Parathyroid adenoma (tissue), 2 donors: Measurements from ENCODE around the gene PLEK2.
"Not testable (repeated sequence)": the region's sequence is repeated elsewhere in the genome, so short reads cannot be mapped to it uniquely, and the experiment has no call there.

Experiments
- H2AFZ ChIP-seq: fragments of 300-600 bp; sonication (generic); one replicate; pipeline ENCODE4 v1.7.0; 2017; ENCODE audit warnings: antibody characterized with exemption, mild to moderate bottlenecking
- H3K27ac ChIP-seq: fragments of 300-600 bp; sonication (generic); one replicate; pipeline ENCODE4 v1.7.0; 2017
- H3K27me3 ChIP-seq: fragments of 300-600 bp; sonication (generic); one replicate; pipeline ENCODE4 v1.7.0; 2017; ENCODE audit warnings: low read length; ENCODE audit not compliant: control insufficient read depth, insufficient read depth
- H3K36me3 ChIP-seq: fragments of 300-600 bp; sonication (generic); one replicate; pipeline ENCODE4 v1.7.0; 2017; ENCODE audit warnings: low read length; ENCODE audit not compliant: control insufficient read depth, insufficient read depth
- H3K4me1 ChIP-seq: fragments of 300-600 bp; sonication (generic); one replicate; pipeline ENCODE4 v1.7.0; 2017; ENCODE audit warnings: control low read depth
- H3K4me2 ChIP-seq: fragments of 300-600 bp; sonication (generic); one replicate; pipeline ENCODE4 v1.7.0; 2017; ENCODE audit warnings: low read length
- H3K4me3 ChIP-seq: fragments of 300-600 bp; sonication (generic); one replicate; pipeline ENCODE4 v1.7.0; 2017; ENCODE audit warnings: low read depth, low read length
- H3K79me2 ChIP-seq: fragments of 300-600 bp; sonication (generic); one replicate; pipeline ENCODE4 v1.7.0; 2017; ENCODE audit warnings: control low read depth
- H3K9ac ChIP-seq: fragments of 300-600 bp; sonication (generic); one replicate; pipeline ENCODE4 v1.7.0; 2017; ENCODE audit warnings: mild to moderate bottlenecking
- H3K9me3 ChIP-seq: fragments of 300-600 bp; sonication (generic); one replicate; pipeline ENCODE4 v1.7.0; 2017; ENCODE audit warnings: low read length; ENCODE audit not compliant: control insufficient read depth
- TF ChIP-seq, protein P1 (sequence below): fragments of 300-600 bp; sonication (generic); IDR thresholded peaks from one replicate; pipeline ENCODE4 v1.7.0; 2017; ENCODE audit warnings: antibody characterized with exemption, mild to moderate bottlenecking
- donor health status: primary hyperparathyroidism.

Gene PLEK2

DNA sequence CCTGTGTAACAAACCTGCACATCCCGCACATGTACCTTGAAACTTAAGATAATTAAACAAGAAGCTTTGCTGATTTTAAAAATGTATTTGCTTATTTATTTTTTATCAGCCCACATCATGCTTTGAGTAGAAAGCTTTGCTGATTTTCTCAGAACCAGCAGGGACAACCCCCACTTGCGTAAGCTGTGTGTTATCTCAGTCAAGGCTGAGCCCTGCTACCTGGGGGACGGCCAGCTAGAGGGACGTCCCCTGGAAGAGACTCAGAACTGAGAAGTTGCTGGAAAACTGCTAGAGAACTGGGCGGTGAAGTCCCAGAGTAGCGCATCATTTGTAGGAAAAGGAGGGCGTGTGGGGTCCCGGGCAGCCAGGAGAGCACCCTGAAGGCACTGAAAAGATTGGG is 4.1 kb upstream of the PLEK2 start:
- Histone ChIP-seq H3K27ac (no peak overlapping the region), H3K79me2 (no peaks in the 10 kb centered on the region), H2AFZ (peak overlapping the region; percentile 59), H3K9ac (no peak overlapping the region), H3K4me1 (no peaks in the 10 kb centered on the region), H3K9me3 (no peaks in the 10 kb centered on the region), H3K36me3 (no peaks in the 10 kb centered on the region), H3K4me2 (no peak overlapping the region), H3K27me3 (no peaks in the 10 kb centered on the region), H3K4me3 (no peak overlapping the region)
- TF ChIP-seq, protein P1, sequence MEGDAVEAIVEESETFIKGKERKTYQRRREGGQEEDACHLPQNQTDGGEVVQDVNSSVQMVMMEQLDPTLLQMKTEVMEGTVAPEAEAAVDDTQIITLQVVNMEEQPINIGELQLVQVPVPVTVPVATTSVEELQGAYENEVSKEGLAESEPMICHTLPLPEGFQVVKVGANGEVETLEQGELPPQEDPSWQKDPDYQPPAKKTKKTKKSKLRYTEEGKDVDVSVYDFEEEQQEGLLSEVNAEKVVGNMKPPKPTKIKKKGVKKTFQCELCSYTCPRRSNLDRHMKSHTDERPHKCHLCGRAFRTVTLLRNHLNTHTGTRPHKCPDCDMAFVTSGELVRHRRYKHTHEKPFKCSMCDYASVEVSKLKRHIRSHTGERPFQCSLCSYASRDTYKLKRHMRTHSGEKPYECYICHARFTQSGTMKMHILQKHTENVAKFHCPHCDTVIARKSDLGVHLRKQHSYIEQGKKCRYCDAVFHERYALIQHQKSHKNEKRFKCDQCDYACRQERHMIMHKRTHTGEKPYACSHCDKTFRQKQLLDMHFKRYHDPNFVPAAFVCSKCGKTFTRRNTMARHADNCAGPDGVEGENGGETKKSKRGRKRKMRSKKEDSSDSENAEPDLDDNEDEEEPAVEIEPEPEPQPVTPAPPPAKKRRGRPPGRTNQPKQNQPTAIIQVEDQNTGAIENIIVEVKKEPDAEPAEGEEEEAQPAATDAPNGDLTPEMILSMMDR: no peak

DNA sequence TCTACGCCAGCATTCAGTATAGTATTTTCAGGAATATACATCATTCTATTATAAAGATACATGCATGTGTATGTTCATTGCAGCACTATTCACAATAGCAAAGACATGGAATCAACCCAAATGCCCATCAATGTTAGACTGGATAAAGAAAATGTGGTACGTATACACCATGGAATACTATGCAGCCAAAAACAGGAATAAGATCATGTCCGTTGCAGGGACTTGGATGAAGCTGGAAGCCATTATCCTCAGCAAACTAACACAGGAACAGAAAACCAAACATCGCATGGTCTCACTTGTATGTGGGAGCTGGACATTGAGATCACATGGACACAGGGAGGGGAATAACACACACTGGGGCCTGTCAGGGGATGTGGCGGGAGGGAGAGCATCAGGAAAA is 3.6 kb upstream of the PLEK2 start:
- not testable (repeated sequence) for H3K4me3 ChIP-seq, H3K4me1 ChIP-seq, H3K79me2 ChIP-seq, H3K36me3 ChIP-seq, H3K27me3 ChIP-seq, H3K9ac ChIP-seq, H3K9me3 ChIP-seq, H3K27ac ChIP-seq, H3K4me2 ChIP-seq
- H2AFZ ChIP-seq: peak overlapping the region; percentile 59

DNA sequence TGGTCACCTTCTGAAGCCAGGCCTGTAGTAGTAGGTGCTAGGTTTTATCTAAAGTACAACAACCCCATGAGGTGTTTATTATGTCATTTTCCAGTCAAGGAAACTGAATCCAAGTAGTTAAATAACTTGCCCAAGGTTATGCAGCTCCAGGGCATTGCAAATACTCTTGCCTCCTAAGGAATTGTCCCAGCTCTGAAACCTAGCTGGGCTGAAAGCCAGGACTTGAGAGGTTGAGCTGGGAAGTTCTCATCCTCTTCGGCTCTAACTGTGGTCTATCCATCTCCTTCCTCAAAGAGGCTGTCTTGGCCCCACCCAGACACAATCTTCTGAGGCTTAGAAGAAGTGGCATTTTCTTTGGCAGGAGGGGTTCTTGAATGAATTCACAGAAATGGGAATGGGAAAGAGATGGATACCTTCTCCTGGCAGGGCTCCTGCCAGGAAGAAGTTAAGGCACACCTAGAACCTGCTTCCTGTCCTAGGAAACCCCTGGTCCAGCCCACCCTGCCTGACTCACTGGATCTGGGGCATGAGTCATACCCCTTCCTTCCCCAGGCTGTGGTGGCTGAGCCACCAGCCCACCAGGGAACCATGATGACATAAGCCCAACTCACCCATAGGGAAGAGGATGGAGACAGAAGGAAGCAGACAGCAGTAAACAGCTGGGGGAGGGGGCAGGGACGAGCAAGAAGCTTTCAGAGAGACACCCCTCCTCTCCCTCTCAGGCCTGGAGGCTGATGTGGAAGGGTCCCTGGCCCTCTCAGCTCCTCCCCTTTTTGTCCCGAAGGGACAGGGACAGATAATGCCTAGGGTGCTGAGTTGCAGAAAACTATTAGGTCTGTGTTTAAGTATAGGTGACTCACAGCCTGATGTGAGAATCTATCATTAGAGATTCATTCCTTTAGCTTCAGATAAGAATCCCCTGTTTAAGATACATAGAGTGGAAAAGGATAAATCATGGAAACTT is 2.1 kb upstream of the PLEK2 start:
- Histone ChIP-seq H3K9me3 (no peaks in the 10 kb centered on the region), H3K79me2 (no peaks in the 10 kb centered on the region), H3K4me2 (no peak overlapping the region), H3K27ac (no peak overlapping the region), H2AFZ (no peak overlapping the region), H3K4me3 (no peak overlapping the region), H3K9ac (no peak overlapping the region), H3K27me3 (no peaks in the 10 kb centered on the region), H3K36me3 (no peaks in the 10 kb centered on the region), H3K4me1 (no peaks in the 10 kb centered on the region)
- TF ChIP-seq, protein P1: no peak

DNA sequence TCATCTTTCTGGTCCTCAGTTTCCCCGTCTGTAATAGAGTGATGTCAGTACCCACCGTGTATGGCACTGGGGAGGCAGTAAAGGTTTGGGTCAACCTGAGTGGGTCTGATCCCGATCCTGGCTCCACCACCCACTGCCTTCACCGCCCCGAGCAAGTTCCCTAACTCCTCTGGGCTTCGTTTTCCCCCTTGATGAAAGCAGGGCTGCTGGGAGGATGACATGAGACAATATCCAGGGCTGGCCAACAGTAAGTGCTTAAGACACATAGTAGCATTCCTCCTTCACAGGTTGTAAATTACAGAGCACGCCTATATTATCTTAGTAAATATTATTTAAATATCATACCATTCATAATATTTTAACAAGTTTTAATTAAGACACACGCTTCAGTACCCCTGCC is 595 bp downstream of the PLEK2 start:
- Histone ChIP-seq H3K4me3 (no peak overlapping the region), H3K9ac (no peak overlapping the region)

DNA sequence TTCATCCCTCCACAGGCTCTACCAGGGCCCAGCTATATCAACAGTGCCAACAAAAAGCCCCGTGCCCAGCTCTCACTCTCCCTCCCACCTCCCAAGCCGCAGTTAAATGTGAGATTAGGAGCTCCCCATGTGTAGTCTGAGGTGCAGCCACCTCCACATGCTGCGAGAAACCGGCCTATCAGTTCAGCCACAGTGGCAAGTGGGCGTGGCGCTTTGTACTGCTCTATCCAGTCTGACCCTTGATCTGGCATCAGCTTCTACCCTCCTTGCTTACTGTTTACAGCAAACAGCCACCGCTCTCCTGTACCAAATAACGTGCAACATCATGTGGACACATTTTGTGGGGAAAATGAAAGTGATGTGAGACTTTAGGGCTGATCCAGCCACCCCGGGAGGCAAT is 1.7 kb downstream of the PLEK2 start:
- Histone ChIP-seq H3K4me2 (no peak overlapping the region), H3K4me3 (no peak overlapping the region), H3K9ac (no peak overlapping the region), H3K27ac (no peak overlapping the region), H3K4me1 (no peaks in the 10 kb centered on the region), H2AFZ (no peak overlapping the region), H3K27me3 (no peaks in the 10 kb centered on the region), H3K9me3 (no peaks in the 10 kb centered on the region), H3K36me3 (no peaks in the 10 kb centered on the region), H3K79me2 (no peaks in the 10 kb centered on the region)
- TF ChIP-seq, protein P1: no peak

More for the DNA sequence above, 595 bp downstream of the PLEK2 start:
- no peaks in the 10 kb centered on the region for H3K79me2 ChIP-seq
- H3K4me2 ChIP-seq: no peak overlapping the region
- TF ChIP-seq, protein P1: no peak
- peak overlapping the region; percentile 76 for H2AFZ ChIP-seq
- no peaks in the 10 kb centered on the region for H3K27me3 ChIP-seq
- H3K9me3 ChIP-seq: no peaks in the 10 kb centered on the region
- H3K27ac ChIP-seq: no peak overlapping the region
- no peaks in the 10 kb centered on the region for H3K4me1 ChIP-seq
- no peaks in the 10 kb centered on the region for H3K36me3 ChIP-seq
